HK-2 (cell line): ENCODE measurements around the gene TRIM60.
"Not testable (repeated sequence)": the region's sequence is repeated elsewhere in the genome, so short reads cannot be mapped to it uniquely, and the experiment has no call there.

Source experiments
- DNase-seq: peaks from one replicate; pipeline ENCODE4 v3.0.0-alpha.2; 2018; ENCODE audit not compliant: unreplicated experiment

The TRIM60 gene

DNA sequence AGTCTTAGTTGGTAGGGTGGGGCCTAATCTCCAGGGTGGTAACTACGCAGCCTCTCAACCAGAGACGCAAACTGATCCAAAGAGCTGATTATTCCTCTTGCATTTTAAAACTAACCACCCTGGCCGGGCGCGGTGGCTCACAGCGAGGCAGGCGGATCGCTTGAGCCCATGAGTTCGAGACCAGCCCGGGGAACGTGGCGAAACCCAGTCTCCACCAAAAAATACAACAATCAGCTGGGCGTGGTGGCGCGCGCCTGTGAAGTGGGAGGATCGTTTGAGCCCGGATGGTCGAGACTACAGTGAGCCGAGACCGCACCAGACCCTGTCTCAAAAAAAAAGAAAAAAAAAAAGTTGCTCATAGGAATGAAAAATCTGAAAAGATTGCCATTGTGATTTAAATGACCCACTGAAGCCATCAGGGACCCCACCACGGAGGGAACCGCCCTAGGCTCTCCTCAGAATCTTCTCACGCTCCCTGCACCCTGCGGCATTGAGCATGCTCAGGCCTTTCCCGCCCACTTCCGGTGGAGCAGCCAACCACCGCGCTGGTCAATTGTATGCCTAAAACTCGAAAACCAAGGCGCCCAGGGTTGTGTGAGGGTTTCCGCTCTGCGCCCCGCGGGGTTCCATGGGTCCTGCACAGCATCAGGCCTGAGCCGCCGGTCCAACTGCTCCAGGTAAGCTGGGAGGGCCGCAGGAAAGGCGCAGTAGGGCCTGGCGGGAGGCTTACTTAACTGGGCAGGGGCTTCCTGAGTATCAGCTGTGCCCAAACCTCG lies at the start of gene TRIM60:
Gene TRIM60 (plus strand): TSS at position 564 of the 776 bp plus-strand sequence. CDS start 8,074 bp downstream, outside the sequence.
- no peak for DNase-seq

DNA sequence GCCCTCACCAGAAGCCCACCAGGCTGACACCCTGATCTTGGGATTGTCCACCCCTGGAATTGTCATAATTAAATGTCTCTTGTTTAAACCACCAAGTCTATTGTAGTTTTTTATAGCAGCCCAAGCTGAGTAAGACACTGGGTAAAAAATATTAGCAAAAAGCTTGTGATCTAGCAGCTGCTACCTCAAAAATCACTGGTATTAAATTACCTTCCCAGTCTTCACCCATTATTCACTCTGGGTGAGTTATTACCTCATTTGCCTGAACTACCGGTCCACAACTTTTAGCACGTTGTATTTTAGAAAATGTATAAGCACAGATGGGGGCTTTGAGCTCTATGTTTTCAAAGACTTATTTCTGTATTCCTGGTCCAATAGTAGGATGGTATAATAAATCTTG lies 42.3 kb upstream of the TRIM60 start:
- DNase-seq = no peak

DNA sequence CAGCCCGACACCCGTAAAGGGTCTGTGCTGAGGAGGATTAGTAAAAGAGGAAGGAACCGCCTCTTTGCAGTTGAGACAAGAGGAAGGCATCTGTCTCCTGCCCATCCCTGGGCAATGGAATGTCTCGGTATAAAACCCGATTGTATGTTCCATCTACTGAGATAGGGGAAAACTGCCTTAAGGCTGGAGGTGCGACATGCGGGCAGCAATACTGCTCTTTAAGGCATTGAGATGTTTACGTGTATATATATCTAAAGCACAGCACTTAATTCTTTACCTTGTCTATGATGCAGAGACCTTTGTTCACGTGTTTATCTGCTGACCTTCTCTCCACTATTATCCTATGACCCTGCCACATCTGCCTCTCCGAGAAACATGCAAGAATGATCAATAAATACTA lies 41.0 kb upstream of the TRIM60 start:
- DNase-seq = not testable (repeated sequence)

DNA sequence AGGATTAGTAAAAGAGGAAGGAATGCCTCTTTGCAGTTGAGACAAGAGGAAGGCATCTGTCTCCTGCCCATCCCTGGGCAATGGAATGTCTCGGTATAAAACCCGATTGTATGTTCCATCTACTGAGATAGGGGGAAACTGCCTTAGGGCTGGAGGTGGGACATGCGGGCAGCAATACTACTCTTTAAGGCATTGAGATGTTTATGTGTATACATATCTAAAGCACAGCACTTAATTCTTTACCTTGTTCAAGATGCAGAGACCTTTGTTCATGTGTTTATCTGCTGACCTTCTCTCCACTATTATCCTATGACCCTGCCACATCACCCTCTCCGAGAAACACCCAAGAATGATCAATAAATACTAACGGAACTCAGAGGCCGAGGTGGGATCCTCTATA lies 35.7 kb upstream of the TRIM60 start:
- DNase-seq = not testable (repeated sequence)

DNA sequence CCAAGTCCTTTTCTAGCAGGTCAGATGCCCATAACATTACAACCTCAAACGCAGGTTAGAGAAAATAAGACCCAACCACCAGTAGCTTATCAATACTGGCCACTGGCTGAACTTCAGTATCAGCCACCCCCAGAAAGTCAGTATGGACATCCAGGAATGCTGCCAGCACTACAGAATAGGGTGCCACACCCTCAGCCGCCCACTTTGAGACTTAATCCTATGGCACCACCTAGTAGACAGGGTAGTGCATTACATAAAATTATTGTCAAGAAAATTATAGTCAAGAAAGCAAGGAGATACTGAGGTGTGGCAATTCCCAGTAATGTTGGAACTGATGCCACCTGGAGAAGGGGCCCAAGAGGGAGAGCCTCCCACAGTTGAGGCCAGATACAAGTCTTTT lies 34.5 kb upstream of the TRIM60 start:
- DNase-seq = no peak

DNA sequence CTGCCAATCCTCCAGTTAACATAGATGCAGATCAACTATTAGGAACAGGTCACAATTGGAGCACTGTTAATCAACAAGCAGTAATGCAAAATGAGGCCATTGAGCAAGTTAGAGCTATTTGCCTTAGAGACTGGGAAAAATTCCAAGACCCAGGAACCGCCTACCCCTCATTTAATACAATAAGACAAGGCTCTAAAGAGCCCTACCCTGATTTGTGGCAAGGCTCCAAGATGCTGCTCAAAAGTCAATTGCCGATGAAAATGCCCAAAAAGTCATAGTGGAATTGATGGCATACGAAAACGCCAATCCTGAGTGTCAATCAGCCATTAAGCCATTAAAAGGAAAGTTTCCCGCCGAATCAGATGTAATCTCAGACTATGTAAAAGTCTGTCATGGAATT lies 33.9 kb upstream of the TRIM60 start:
- no peak for DNase-seq

DNA sequence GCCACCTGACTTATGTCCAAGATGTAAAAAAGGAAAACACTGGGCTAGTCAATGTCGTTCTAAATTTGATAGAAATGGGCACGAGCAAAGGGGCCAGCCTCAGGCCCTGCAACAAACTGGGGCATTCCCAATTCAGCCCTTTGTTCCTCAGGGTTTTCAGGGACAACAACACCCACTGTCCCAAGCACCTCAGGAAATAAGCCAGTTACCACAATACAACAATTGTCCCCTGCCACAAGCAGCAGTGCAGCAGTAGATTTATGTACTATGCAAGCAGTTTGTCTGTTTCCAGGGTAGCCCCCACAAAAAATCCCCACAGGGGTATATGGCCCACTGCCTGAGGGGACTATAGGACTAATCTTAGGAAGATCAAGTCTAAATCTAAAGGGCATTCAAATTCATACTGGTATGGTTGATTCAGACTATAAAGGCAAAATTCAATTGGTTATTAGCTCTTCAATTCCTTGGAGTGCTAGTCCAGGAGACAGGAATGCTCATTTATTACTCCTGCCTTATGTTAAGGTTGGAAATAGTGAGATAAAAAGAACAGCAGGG lies 33.2 kb upstream of the TRIM60 start:
- not testable (repeated sequence) for DNase-seq

DNA sequence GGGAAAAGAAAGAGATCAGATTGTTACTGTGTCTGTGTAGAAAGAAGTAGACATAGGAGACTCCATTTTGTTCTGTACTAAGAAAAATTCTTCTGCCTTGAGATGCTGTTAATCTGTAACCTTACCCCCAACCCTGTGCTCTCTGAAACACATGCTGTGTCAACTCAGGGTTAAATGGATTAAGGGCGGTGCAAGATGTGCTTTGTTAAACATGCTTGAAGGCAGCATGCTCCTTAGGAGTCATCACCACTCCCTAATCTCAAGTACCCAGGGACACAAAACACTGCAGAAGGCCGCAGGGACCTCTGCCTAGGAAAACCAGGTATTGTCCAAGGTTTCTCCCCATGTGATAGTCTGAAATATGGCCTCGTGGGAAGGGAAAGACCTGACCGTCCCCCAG lies 29.8 kb upstream of the TRIM60 start:
- not testable (repeated sequence) for DNase-seq

DNA sequence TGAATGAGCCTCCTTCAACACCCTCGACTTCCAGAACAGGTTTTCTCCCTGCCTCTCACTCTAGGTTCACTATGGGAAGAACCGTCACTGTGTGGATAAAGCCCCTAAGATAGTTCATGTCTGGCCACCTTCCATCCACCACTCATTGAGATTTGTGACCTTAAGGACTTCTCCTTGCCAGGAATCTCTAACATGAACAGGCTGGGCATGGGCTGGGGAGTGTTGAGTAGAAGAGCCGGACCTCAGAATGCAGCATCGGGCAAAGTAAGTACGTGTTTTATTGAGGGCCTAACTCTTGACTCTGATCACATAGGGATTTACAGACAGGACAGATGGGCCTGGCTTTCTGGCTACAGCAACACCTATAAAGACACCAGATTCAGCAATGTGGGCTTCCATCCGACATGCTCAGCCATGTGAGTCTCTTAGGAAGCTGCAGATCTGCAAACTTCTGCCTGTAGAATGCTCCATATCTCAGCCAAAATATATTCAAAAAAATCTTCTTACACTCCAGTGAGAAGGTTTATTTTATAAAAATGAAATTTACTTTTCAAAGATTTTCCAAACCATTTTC lies 26.4 kb upstream of the TRIM60 start:
- no peak for DNase-seq

DNA sequence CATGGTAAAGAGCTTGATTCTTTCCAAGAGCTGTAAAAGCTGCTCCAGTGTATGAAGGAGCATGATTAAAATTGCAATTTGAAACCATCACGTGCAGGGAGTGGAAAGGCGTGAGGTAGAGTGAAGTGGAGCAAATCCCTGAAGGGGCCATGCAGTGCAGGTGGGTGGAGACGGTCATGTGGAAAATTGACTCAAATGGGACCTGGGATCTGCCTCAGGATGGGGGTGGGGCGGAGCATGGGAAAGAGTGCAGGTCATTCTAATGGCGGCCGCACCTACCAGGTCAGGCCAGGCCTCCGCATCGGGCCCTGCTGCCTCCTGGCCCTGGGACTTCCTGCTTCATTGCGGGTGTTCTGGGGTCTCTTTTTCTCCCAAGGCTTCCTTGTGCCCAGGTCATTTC lies 25.3 kb upstream of the TRIM60 start:
- DNase-seq = no peak

DNA sequence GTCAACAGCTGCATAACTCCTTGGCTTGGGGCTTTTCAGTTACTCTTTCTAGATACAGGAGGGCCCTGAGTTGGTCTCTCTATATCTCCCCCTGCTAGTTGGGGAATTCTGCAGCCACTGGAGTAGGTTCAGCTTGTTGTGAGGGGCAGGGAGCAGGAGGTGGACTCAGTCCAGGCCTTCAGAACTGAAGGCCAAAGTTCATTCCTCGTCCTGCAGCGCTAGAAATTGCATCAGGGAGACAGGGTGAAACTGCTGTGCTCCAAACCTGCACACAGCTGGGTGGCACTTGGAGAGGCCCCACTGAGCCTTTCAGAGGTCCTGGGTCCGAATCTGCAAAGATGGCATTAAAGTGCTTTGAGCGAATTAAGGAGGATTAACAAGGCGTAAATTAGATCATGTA lies 24.9 kb upstream of the TRIM60 start:
- no peak for DNase-seq

DNA sequence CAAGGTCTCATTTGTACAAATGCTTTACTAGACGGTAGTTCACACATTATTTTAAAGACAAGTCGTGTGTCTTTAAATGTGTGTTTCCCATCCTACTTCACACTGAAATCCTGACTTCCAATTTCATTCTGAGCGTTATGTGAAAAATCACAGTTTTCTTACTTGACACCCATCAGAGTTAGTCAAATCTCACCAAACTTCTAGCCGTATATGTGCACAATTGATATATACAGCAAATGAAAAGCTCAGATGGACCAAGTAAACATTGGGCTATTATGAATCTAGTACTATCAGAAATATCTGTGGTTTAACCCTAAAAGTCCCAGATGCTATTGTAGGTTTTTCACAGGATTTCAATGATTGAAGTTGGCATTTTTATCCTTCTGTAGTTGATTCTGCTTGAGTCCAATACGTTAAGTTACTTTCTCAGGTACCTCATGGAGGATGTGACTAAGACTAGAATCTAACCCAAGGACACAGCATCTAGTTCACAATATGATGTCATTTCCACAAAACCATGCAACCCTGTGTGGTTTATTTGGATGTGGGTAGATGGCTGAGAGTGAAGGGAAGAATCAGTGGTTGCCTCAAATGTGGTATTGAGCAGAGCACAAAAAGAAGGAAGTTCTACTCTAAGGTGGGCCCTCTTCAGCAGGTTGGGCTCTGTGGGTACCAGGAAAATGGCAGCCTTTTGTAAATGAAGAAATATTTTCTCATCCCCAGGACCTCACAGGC lies 22.1 kb upstream of the TRIM60 start:
- DNase-seq = no peak

DNA sequence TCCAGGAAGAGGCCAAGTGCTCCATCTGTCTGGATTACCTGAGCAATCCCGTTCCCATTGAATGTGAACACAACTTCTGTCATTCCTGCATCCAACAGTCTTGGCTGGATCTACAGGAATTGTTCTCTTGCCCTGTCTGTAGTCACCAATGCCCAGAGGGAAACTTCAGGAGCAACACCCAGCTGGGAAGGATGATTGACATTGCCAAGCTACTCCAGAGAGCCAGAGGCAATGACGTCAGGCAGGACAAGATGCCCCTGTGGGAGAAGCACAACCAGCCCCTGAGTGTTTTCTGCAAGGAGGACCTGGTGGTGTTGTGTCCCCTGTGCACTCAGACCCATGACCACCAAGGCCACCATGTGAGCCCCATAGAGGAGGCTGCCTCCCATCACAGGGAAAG lies 21.3 kb upstream of the TRIM60 start:
- DNase-seq = no peak

DNA sequence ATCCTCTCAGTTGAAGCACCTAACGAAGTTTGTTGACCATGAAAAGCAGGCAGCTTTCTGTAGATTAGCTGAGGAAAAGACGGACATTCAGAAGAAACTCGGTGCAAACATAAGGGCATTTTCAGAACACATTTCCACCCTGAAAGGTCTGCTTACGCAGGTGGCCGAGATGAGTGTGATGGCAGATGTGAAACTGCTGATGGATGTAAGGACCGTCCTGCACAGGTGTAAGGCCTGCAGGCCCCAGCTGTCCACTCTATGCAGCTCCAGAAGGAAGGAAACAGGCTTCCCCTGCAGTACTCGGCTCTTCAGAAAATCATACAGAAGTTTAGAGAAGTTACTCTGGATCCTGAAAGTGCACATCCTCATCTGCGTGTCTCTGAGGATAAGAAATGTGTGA lies 20.8 kb upstream of the TRIM60 start:
- no peak for DNase-seq

DNA sequence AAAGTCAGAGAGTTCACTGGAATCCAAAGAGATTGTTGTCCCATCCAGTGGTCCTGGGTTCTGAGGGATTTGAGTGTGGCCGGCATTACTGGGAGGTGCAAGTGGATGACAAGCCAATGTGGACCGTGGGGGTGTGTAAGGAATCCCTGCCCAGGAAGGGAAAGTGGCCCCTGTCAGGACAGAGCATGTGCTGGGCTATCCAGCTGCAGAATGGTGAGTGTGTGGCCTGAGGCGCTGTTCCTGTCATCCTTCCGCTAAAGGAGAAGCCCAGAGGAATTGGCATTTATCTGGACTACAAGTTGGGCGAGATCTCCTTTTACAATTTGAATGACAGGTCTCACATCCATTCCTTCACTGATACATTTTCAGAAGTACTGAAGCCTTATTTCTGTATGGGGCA lies 20.4 kb upstream of the TRIM60 start:
- no peak for DNase-seq

DNA sequence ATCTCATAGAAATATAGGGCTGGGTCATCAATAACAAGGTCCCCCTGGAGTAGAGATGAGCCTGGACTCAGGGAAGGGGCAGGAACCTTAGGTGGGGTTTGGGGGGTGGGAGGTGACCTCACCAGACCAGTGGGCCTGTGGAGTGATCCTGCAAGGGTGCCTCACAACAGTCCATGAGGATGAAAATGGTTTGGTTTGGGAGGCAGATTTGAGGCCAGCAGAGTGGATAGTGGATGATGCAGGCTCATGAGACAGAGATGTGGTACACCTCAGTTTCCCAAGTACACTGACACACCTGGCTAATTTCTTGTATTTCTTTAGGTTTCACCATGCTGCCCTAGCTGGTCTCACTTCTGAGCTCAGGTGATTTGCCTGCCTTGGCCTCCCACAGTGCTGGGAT lies 18.1 kb upstream of the TRIM60 start:
- no peak for DNase-seq

DNA sequence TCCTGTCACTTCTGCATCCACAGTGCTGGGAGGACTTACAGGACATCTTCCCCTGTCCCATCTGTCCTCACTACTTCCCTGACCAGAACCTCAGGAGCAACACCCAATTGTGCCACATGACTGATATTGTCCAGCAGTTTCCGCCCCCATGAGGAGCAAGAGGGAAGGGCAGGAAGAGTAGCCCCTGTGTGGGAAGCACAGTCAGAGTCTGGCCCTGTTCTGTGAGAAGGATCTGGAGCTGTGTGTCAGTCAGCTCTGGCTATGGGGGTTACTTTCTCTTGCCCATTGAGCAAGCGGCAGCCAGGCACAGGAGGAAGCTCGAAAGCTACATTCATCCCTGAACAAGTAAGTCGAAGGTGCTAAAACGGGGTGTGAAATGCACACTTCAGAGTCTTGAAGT lies 14.8 kb upstream of the TRIM60 start:
- no peak for DNase-seq

DNA sequence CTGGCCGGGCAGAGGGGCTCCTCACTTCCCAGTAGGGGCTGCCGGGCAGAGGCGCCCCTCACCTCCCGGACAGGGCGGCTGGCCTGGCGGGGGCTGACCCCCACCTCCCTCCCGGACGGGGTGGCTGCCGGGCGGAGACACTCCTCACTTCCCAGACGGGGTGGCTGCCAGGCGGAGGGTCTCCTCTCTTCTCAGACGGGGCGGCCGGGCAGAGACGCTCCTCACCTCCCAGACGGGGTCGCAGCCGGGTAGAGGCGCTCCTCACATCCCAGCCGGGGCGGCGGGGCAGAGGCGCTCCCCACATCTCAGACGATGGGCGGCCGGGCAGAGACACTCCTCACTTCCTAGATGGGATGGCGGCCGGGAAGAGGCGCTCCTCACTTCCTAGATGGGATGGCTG lies 11.8 kb upstream of the TRIM60 start:
- DNase-seq = not testable (repeated sequence)

DNA sequence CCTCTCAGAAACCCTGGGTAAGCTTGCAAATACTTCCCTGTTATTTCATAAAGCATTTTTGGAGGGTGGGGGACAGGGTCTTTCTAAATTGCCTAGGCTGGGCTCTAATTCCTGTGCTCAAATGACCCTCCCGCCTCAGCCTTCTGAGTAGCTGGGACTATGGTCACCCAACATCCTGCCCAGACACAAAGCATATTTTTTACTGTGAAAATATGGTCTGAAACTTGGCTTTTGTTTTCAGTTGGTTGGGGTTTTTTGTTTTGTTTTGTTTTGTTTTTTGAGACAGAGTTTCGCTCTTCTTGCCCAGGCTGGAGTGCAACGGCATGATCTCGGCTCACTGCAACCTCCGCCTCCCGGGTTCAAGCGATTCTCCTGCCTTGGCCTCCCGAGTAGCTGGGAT lies 6.0 kb upstream of the TRIM60 start:
- DNase-seq = not testable (repeated sequence)

DNA sequence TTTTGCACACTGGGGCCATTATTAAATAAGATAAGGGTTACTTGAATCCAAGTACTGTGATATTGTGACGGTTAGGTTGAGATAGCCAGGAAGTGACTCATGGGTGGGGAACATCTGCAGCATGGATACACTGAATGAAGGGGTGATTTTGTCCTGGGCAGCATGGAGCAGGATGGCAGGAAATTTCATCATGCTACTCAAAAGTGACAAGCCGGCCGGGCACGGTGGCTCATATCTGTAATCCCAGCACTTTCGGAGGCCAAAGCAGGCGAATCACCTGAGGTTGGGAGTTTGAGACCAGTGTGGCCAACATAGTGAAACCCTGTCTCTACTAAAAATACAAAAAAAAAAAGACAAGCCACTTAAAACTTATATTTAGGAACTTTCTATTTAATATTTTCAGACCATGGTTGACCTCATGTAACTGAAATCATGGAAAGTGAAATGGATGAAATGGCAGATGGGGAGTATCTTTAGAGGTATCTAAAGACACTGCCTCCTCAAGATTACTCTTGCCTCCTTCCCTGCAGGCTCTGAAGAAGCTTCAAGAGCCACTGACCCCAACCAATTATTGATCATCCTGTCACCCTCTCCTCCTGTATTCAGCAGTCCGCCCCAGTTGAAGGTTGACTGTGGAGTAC lies 3.9 kb upstream of the TRIM60 start:
- no peak for DNase-seq

DNA sequence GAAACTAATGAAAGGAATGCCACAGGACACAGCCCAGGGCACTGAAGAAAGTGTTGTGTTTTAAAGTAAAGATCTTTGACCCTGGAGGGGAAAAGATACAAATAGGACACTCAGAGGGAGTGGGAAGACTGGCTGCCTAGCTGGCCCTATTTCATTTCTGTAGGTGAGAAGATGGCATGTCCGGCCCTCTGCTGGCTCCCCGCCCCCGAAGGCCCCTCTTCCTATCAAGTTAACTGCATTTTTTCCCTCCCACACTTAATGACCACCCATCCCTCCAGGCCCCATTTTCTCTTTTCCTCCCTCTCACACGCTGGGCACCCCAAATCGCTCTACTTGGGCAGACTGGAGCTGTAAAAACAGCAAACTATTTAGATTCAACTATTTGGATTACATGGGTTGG lies 16.4 kb downstream of the TRIM60 start:
- no peak for DNase-seq

DNA sequence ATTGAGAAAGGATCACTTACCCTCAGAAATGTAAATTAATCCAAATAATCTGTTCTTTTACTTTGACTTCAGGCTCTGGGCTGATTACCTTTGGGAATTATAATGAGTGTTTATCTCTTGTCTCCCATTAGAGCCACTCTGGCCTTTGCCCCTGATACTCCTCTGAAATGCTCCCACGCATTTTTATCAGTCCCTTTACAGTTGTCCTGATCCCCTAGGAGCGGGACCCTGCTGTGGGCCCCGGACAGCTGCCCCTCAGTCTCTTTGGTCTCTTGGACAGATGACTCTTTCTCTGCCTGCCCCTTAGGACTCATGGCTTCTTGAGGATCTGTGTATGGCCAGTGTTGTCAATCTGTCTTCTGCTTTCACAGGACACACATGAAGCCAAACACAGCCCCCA lies 20.8 kb downstream of the TRIM60 start:
- DNase-seq = no peak
